Stimulated activated CD8-positive, alpha-beta memory T cell treated with anti-CD3 and anti-CD28 coated beads, Interleukin-2, amount 100 ng/mL, for 48 hours (primary cell): Measurements from ENCODE around the gene HDAC7.

ENCODE experiments used
- DNase-seq, 2 donors: peaks; one replicate each; pipeline ENCODE4 v3.0.0-alpha.2; 2020; ENCODE audit warnings: low read depth in 2 of 2

Gene HDAC7

GRCh38 chr12:47819896-47820630 is at the start of gene HDAC7:
Gene HDAC7 (minus strand): TSS chr12:47819903. CDS start chr12:47819785, 118 bp downstream.
- peak; percentile 63 to 67 for DNase-seq

GRCh38 chr12:47868552-47869031 is 48.9 kb upstream of the HDAC7 start:
- DNase-seq: no peak

- DNase-seq: no peak
Measured at GRCh38 chr12:47868041-47868440, 48.3 kb upstream of the HDAC7 start.

GRCh38 chr12:47867495-47867941 is 47.8 kb upstream of the HDAC7 start:
- peak in 1 of 2 donors; percentile 50 for DNase-seq

GRCh38 chr12:47864646-47865235 is 45.0 kb upstream of the HDAC7 start:
- no peak for DNase-seq

- no peak for DNase-seq
Measured at GRCh38 chr12:47863985-47864384, 44.3 kb upstream of the HDAC7 start.

GRCh38 chr12:47863467-47863866 is 43.8 kb upstream of the HDAC7 start:
- DNase-seq: no peak

- DNase-seq: no peak
Measured at GRCh38 chr12:47862881-47863280, 43.2 kb upstream of the HDAC7 start.

GRCh38 chr12:47862167-47862750 is 42.6 kb upstream of the HDAC7 start:
- DNase-seq: no peak

- DNase-seq: no peak
Measured at GRCh38 chr12:47860873-47861272, 41.2 kb upstream of the HDAC7 start.

GRCh38 chr12:47860279-47860841 is 40.7 kb upstream of the HDAC7 start:
- DNase-seq: no peak

- no peak for DNase-seq
Measured at GRCh38 chr12:47858511-47859266, 39.0 kb upstream of the HDAC7 start.

- DNase-seq: no peak
Measured at GRCh38 chr12:47856721-47857575, 37.2 kb upstream of the HDAC7 start.

- no peak for DNase-seq
Measured at GRCh38 chr12:47856094-47856493, 36.4 kb upstream of the HDAC7 start.

- no peak for DNase-seq
Measured at GRCh38 chr12:47855502-47855901, 35.8 kb upstream of the HDAC7 start.

- DNase-seq: no peak
Measured at GRCh38 chr12:47854531-47854930, 34.8 kb upstream of the HDAC7 start.

- DNase-seq: no peak
Measured at GRCh38 chr12:47852096-47852571, 32.4 kb upstream of the HDAC7 start.

GRCh38 chr12:47851303-47851952 is 31.7 kb upstream of the HDAC7 start:
- DNase-seq: no peak

- no peak for DNase-seq
Measured at GRCh38 chr12:47850153-47851084, 30.7 kb upstream of the HDAC7 start.
